SJSA1 (cell line): ENCODE measurements around the gene EEFSEC. TPM values are rescaled to one million over a fixed set of nuclear protein-coding genes. Genes with fewer than 3 reads are reported as not detected.
A peak's percentile ranks its signal among the peaks of the same experiment; 100 is the strongest.

Experiments
- DNase-seq, 2 experiments: peaks; one replicate each; pipeline ENCODE4 v3.0.0-alpha.2; 2015 to 2020; ENCODE audit warnings: low spot score in 2 of 2, low read depth in 1 of 2
- H3K27ac ChIP-seq: fragments of 250-450 bp; sonication (Bioruptor Pico); 2 replicates; pipeline ENCODE4 v1.5.1; 2020; ENCODE audit warnings: mild to moderate bottlenecking, moderate library complexity
- H3K27me3 ChIP-seq: fragments of 250-450 bp; sonication (Bioruptor Pico); replicated peaks from 2 replicates; pipeline ENCODE4 v1.5.1; 2020; ENCODE audit warnings: mild to moderate bottlenecking, moderate library complexity
- H3K36me3 ChIP-seq: fragments of 250-450 bp; sonication (Bioruptor Pico); 2 replicates; pipeline ENCODE4 v1.5.1; 2020; ENCODE audit warnings: mild to moderate bottlenecking
- H3K4me1 ChIP-seq: fragments of 250-450 bp; sonication (Bioruptor Pico); replicated peaks from 2 replicates; pipeline ENCODE4 v1.6.1; 2021; ENCODE audit warnings: mild to moderate bottlenecking
- H3K4me3 ChIP-seq: fragments of 250-450 bp; sonication (Bioruptor Pico); 2 replicates; pipeline ENCODE4 v1.5.1; 2020; ENCODE audit warnings: mild to moderate bottlenecking
- H3K9me3 ChIP-seq: fragments of 250-450 bp; sonication (Bioruptor Pico); replicated peaks from 2 replicates; pipeline ENCODE4 v1.5.1; 2020; ENCODE audit warnings: mild to moderate bottlenecking
- total RNA-seq: library from RNA; depleted of rRNA; stranded (reverse); fragments of >200 nt; shearing (Covaris generic); gene quantifications from 2 replicates; pipeline ENCODE4 v1.2.3, GENCODE V29; 2014

Gene EEFSEC
- total RNA-seq, 1 experiment from 2014 or later, result 5.5 TPM

GRCh38 chr3:128421439-128421836 is 268.2 kb downstream of the EEFSEC start:
- Histone ChIP-seq H3K27me3 (no peaks in the 10 kb centered on the region), H3K9me3 (no peaks in the 10 kb centered on the region), H3K36me3 (no peaks in the 10 kb centered on the region), H3K27ac (no peak overlapping the region), H3K4me3 (no peak overlapping the region), H3K4me1 (peaks cover 18% of the 10 kb centered on the region)
- no peak for DNase-seq

GRCh38 chr3:128421966-128422365 is 268.7 kb downstream of the EEFSEC start:
- Histone ChIP-seq H3K27me3 (no peaks in the 10 kb centered on the region), H3K9me3 (no peaks in the 10 kb centered on the region), H3K4me1 (peaks cover 16% of the 10 kb centered on the region), H3K36me3 (no peaks in the 10 kb centered on the region), H3K4me3 (no peak overlapping the region), H3K27ac (no peak overlapping the region)
- no peak for DNase-seq

DNA sequence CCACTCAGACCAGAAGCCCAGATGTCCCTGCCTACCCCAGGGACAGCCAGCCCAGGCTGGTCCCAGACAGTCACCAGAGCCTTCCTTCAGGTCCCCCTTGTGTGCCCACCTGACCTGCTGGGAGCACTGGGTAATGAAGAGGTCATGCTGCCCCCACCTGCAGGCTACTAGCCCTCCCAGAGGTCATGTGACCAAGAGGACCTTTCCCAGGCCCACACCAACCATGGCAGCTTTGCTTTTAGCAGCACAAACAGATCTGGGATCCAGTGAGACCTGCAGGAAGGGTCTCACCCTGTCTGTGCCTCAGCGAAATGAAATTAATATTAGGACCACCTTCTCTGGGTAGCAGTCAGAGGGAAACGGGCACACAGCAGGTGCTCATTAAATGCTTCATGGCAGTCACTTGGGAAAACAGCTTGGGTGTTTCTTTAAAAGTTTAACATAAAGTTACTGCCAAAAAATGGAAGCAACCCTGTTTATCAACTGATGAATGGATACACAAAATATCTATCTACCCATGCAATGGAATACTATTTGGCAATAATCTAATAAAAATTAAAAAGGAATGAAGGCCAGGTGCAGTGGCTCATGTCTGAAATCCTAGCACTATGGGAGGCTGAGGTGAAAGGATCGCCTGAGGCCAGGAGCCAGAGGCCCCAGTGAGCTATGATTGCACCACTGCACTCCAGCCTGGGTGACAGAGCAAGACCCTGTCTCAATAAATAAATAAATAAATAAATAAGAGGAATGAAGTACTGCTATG is 269.7 kb downstream of the EEFSEC start:
- Histone ChIP-seq H3K4me3 (no peak overlapping the region), H3K4me1 (peaks cover 8% of the 10 kb centered on the region), H3K27me3 (no peaks in the 10 kb centered on the region), H3K27ac (no peak overlapping the region), H3K9me3 (no peaks in the 10 kb centered on the region), H3K36me3 (no peaks in the 10 kb centered on the region)
- DNase-seq, result no peak

DNA sequence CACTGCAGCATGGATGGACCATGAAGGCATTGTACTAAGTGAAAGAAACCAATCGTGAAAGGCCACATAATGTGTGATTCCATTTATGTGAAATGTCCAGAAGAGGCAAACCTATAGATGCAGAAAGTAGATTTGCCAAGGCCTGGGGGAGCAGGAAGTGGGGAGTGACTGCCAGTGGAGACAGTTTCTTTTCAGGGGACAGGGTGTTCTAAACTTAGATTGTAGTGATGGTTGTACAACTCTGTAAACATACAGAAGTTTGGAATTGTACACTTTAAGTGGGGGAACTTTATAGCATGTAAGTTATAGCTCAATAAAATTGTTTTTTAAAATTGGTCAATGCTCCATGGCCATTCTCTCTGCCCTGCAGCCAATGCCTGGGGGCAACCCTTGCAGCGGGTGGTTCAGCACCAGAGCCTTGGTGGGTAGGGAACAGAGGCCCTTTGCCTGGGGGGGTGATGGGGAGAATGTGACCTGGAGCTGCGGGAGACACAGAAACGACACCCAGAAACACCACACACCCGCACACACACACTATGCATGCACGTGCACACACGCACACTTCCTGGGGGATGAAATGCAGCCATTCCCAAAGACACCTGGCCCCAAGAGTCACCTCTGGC is 270.4 kb downstream of the EEFSEC start:
- no peaks in the 10 kb centered on the region for H3K9me3 ChIP-seq
- H3K4me3 ChIP-seq, result no peak overlapping the region
- no peak for DNase-seq
- H3K27me3 ChIP-seq, result no peaks in the 10 kb centered on the region
- H3K4me1 ChIP-seq, result peaks cover 8% of the 10 kb centered on the region
- no peaks in the 10 kb centered on the region for H3K36me3 ChIP-seq
- H3K27ac ChIP-seq, result no peak overlapping the region

DNA sequence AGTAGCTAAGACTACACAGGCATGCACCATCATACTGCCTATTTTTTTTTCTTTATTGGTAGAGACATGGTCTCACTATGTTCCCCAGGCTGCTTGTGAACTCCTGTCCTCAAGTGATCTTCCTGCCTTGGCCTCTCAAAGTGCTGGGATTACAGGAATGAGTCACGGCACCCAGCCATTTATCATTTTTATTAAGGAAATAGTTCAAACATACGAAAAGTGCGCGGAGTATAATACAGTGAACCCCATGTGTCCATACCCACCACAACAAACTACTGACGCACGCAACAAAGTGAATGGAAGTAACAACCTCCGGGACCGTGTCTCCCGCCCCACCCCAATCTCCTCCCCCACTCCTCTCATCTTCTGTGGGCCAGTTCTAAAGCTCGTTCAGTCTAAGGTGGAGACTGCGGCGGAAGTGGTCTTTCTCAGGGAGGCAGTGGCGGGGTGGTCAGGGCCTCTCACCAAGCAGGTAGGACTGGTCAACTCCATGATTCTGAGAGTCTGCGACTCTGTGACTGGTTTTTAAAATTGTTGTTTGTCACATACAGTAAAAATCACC is 271.3 kb downstream of the EEFSEC start:
- no peaks in the 10 kb centered on the region for H3K36me3 ChIP-seq
- H3K4me3 ChIP-seq, result no peak overlapping the region
- no peak for DNase-seq
- no peaks in the 10 kb centered on the region for H3K9me3 ChIP-seq
- H3K27me3 ChIP-seq, result no peaks in the 10 kb centered on the region
- H3K27ac ChIP-seq, result no peak overlapping the region
- H3K4me1 ChIP-seq, result peaks cover 8% of the 10 kb centered on the region

DNA sequence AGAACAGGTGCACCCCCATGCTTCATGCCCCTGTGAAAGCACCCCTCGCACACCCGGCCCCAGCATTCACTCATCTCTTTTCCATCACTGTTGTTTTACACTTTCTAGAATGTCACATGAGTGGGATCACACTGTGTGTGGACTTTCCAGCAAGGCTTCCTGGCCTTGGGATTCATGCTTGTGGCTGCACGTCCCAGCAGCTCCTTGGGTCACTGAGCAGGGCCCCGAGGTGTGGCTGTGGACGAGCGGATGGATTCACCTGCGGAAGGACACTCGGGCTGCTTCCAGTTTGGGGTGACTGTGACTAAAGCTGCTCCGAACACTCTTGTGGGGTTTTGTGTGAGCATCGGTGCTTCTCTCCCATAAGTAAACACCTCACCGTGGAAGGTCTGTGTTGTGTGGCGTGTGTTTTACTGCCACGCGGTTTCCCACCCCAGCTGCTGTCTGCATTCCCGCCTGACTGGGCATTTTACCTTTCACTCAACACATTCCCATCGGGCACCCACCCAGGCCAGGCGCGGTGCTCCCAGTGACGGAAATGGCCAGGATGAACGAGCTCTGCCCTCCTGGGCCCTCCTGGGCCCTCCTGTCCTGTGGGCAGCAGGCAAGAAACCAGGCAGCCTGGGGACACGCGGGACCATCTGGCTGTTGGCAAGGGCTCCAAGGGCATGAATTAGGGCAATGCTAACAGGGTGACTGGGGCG is 272.0 kb downstream of the EEFSEC start:
- Histone ChIP-seq H3K27me3 (no peaks in the 10 kb centered on the region), H3K4me1 (peaks cover 8% of the 10 kb centered on the region), H3K27ac (no peak overlapping the region), H3K4me3 (no peak overlapping the region), H3K36me3 (no peaks in the 10 kb centered on the region), H3K9me3 (no peaks in the 10 kb centered on the region)
- no peak for DNase-seq

- Histone ChIP-seq H3K27ac (no peak overlapping the region), H3K36me3 (no peaks in the 10 kb centered on the region), H3K27me3 (no peaks in the 10 kb centered on the region), H3K4me1 (peaks cover 8% of the 10 kb centered on the region), H3K4me3 (no peak overlapping the region), H3K9me3 (no peaks in the 10 kb centered on the region)
- DNase-seq, result no peak
Observed at GRCh38 chr3:128425846-128426127, 272.5 kb downstream of the EEFSEC start.

DNA sequence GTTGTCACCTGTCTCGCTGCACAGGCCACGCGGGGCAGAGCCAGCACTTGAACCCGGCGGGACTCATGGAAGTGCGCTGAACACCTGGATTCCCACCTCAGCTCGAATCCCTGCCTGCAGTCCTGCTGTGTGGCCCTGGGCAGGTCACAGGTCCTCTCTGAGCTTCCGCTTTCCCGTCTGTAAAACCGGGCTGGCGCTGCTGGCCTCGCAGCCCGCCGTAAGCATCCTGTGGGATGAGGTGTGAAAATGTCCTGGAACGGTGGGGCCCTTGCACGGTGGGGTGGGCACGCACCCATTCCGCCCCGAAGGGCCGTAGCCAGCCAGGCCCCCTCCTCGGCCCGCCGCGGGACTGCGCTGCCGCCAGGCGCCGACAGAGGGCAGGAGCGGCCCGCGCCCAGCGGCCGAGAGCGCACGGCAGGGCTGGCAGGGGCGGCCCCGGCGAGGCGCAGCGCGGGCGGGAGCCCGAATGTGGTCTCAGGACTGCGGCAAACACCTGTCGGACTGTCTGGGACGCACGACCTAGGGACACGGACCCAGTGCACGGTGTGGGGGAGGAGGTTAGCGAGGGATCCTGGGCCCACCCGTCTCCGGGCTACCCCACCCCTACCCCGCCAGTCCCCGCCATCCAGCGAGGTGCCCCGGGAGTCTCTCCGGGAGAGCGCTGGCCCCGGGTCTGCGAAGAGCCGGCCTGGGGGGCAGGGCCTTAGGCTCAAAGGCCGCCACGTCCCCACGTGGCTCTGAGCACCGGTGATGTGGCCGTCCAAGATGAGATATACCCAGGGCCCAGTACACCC is 273.0 kb downstream of the EEFSEC start:
- peaks cover 8% of the 10 kb centered on the region for H3K4me1 ChIP-seq
- H3K4me3 ChIP-seq, result no peak overlapping the region
- peak in 1 of 2 experiments; percentile 30 for DNase-seq
- no peaks in the 10 kb centered on the region; the same call in 1 of the 2 replicates for H3K27me3 ChIP-seq
- no peaks in the 10 kb centered on the region for H3K9me3 ChIP-seq
- H3K36me3 ChIP-seq, result no peaks in the 10 kb centered on the region
- H3K27ac ChIP-seq, result no peak overlapping the region

DNA sequence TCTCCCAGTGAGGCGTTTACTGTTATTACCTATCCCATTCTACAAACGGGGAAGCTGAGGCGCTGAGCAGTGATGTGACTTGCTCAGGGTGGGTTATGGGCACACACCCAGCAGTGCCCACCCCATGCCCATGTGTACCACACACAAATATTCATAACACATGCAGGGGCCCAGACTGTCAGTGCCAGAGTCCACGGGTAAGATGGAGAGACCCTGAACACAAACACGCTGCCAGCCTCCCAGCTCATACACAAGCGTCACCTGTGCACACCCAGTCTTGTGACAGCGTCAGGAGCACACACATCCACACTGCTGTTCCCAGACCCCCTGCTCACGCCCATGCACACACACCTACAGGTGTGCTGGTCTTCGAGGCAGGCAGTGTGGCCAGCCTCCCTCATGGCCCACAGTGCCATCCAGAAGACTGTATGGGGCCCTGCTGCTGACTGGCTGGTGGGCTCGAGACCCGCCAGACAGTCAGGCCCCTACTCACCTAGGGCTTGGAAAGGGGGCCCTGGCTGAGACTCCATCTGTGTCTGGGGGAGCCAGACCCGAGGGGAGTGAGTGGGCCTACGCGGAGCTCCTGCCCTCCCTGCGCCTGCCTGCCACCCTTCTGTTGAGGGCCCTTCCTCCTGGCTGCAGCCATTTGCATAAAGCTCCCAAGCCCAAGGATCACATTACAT is 274.0 kb downstream of the EEFSEC start:
- Histone ChIP-seq H3K27me3 (peaks cover 7% of the 10 kb centered on the region), H3K4me1 (peaks cover 8% of the 10 kb centered on the region), H3K27ac (no peak overlapping the region), H3K9me3 (no peaks in the 10 kb centered on the region), H3K4me3 (no peak overlapping the region), H3K36me3 (no peaks in the 10 kb centered on the region)
- no peak for DNase-seq

- H3K27me3 ChIP-seq, result peaks cover 16% of the 10 kb centered on the region
- H3K4me3 ChIP-seq, result no peak overlapping the region
- no peaks in the 10 kb centered on the region for H3K9me3 ChIP-seq
- DNase-seq, result no peak
- H3K4me1 ChIP-seq, result peaks cover 8% of the 10 kb centered on the region
- H3K27ac ChIP-seq, result no peak overlapping the region
- no peaks in the 10 kb centered on the region for H3K36me3 ChIP-seq
Observed at GRCh38 chr3:128427872-128428822, 274.9 kb downstream of the EEFSEC start.

- Histone ChIP-seq H3K4me1 (peaks cover 8% of the 10 kb centered on the region), H3K9me3 (no peaks in the 10 kb centered on the region), H3K36me3 (no peaks in the 10 kb centered on the region), H3K27me3 (peaks cover 21% of the 10 kb centered on the region), H3K4me3 (no peak overlapping the region), H3K27ac (no peak overlapping the region)
- no peak for DNase-seq
Observed at GRCh38 chr3:128429275-128429674, 276.0 kb downstream of the EEFSEC start.

- Histone ChIP-seq H3K27me3 (peaks cover 21% of the 10 kb centered on the region), H3K36me3 (no peaks in the 10 kb centered on the region), H3K4me1 (peaks cover 8% of the 10 kb centered on the region), H3K4me3 (no peak overlapping the region), H3K27ac (no peak overlapping the region), H3K9me3 (no peaks in the 10 kb centered on the region)
- no peak for DNase-seq
Observed at GRCh38 chr3:128429751-128430150, 276.5 kb downstream of the EEFSEC start.
